Gastroesophageal sphincter (tissue), 4 donors: ENCODE data around the gene ABCC11. TPM values are rescaled to one million over a fixed set of nuclear protein-coding genes. Genes with fewer than 3 reads are reported as not detected.
A peak's percentile ranks its signal among the peaks of the same experiment; 100 is the strongest.
"Not testable (repeated sequence)": the region's sequence is repeated elsewhere in the genome, so short reads cannot be mapped to it uniquely, and the experiment has no call there.

Experiments
- ATAC-seq: fragments of 150-250 bp; one replicate; pipeline ENCODE4 v1.9.1; 2016; ENCODE audit warnings: mild to moderate bottlenecking, moderate library complexity
- H3K27ac ChIP-seq, 4 donors: fragments of 200-600 bp; sonication (generic) in 3 of 4; 1 replicate in 3 of 4; 2 replicates in 1 of 4; pipeline ENCODE4 v1.5.1; 2016 to 2019
- H3K27me3 ChIP-seq: fragments of 200-600 bp; sonication (generic); one replicate; pipeline ENCODE4 v1.5.1; 2019
- H3K36me3 ChIP-seq, 2 donors: fragments of 200-600 bp; sonication (generic); one replicate each; pipeline ENCODE4 v1.5.1; 2019; ENCODE audit warnings: control low read depth in 1 of 2
- H3K4me1 ChIP-seq, 3 donors: fragments of 200-600 bp; sonication (generic); 1 replicate in 2 of 3; 2 replicates in 1 of 3; pipeline ENCODE4 v1.5.1; 2016 to 2019; ENCODE audit warnings: control low read depth in 2 of 3
- H3K4me3 ChIP-seq, 2 donors: fragments of 200-600 bp; sonication (generic); one replicate each; pipeline ENCODE4 v1.5.1; 2019; ENCODE audit warnings: mild to moderate bottlenecking in 1 of 2, moderate library complexity in 1 of 2
- H3K9me3 ChIP-seq, 3 donors: fragments of 200-600 bp; sonication (generic); one replicate each; pipeline ENCODE4 v1.5.1; 2017 to 2019; ENCODE audit warnings: control low read depth in 2 of 3
- EP300 ChIP-seq: sonication (generic); formaldehyde crosslinking; IDR thresholded peaks from one replicate; pipeline ENCODE4 v1.6.1; 2017; ENCODE audit warnings: antibody characterized with exemption, mild to moderate bottlenecking
- POLR2A ChIP-seq, 2 donors: fragments of 450-650 bp; IDR thresholded peaks; one replicate each; pipeline ENCODE4 v1.6.1; 2017; ENCODE audit warnings: antibody characterized with exemption in 2 of 2, mild to moderate bottlenecking in 2 of 2, moderate library complexity in 1 of 2
- POLR2AphosphoS5 ChIP-seq: sonication (generic); formaldehyde crosslinking; IDR thresholded peaks from one replicate; pipeline ENCODE4 v1.6.1; 2017; ENCODE audit warnings: antibody characterized with exemption
- WGBS, 2 donors: methylation state at CpG; one replicate each; pipeline ENCODE4 v1.1.5; 2018; ENCODE audit warnings: low coverage in 1 of 2; 5-methylcytosine and 5-hydroxymethylcytosine counted together
- total RNA-seq, 4 donors: library from RNA; depleted of rRNA; stranded (reverse); fragments of >200 nt; gene quantifications; one replicate each; pipeline ENCODE4 v1.1.0, GENCODE V29; 2016
- TF ChIP-seq, protein P1 (sequence below), 4 experiments: fragments of 200-600 bp in 2 of 4; fragments of 450-650 bp in 2 of 4; sonication (generic) in 1 of 4; IDR thresholded peaks; one replicate each; pipeline ENCODE4 v1.5.1; 2017 to 2019; ENCODE audit warnings: antibody characterized with exemption in 4 of 4, mild to moderate bottlenecking in 2 of 4, moderate library complexity in 2 of 4

Gene ABCC11
- total RNA-seq, 4 donors from 2014 or later: not detected

DNA sequence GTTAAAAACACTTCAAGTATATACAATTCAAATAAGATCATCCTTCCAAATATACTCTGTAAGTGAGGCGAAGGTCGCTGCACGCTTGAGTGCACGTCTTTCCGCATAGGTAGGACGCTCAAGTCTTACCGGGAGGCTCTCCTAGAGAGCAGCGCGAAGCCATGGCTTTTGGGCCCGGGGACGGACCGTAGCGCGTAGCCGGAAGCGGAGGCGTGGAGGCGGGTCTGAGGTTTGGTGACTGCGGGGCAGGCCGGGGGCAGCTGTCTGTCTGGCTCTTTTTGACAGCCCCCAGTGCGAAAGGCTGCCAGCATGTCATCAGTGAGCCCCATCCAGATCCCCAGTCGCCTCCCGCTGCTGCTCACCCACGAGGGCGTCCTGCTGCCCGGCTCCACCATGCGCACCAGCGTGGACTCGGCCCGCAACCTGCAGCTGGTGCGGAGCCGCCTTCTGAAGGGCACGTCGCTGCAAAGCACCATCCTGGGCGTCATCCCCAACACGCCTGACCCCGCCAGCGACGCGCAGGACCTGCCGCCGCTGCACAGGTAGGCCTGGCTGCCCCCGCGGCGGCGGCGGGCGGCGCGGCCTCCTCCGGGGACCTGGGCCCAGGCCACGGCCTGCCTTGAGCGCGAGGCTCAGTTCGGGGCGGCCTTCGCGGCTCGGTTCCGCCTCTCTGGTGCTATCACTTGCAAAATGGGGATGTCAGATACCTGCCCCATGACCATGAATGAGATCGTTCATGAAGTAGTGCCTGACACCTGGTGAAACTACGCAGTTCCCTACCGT is 3.1 kb downstream of the ABCC11 start, which contains the start of gene LONP2:
TSS of gene LONP2 (plus strand) at position 221 of the 783 bp plus-strand sequence. CDS start at position 310, 89 bp downstream.
- Histone ChIP-seq H3K27ac (peak within 1 kb of the TSS; percentile 70 to 92 (median 90)), H3K4me3 (peak within 1 kb of the TSS; percentile 80 to 95), H3K36me3 (no peaks in the 10 kb centered on the region), H3K9me3 (no peaks in the 10 kb centered on the region), H3K4me1 (peaks cover 5 to 43% (median 21%) of the 10 kb centered on the region in 3 donors), H3K27me3 (no peaks in the 10 kb centered on the region)
- ATAC-seq: peak; percentile 99
- TF ChIP-seq, protein P1, sequence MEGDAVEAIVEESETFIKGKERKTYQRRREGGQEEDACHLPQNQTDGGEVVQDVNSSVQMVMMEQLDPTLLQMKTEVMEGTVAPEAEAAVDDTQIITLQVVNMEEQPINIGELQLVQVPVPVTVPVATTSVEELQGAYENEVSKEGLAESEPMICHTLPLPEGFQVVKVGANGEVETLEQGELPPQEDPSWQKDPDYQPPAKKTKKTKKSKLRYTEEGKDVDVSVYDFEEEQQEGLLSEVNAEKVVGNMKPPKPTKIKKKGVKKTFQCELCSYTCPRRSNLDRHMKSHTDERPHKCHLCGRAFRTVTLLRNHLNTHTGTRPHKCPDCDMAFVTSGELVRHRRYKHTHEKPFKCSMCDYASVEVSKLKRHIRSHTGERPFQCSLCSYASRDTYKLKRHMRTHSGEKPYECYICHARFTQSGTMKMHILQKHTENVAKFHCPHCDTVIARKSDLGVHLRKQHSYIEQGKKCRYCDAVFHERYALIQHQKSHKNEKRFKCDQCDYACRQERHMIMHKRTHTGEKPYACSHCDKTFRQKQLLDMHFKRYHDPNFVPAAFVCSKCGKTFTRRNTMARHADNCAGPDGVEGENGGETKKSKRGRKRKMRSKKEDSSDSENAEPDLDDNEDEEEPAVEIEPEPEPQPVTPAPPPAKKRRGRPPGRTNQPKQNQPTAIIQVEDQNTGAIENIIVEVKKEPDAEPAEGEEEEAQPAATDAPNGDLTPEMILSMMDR (IDR thresholded peaks at IDR 0.05): no peak
- TF ChIP-seq EP300: no peak
- peak in 1 of 2 donors; percentile 37 for TF ChIP-seq POLR2A (IDR thresholded peaks at IDR 0.05)
- TF ChIP-seq POLR2AphosphoS5: peak; percentile 92
- WGBS, 2 donors: 0 to 2% methylated on average over 11 to 14 of the region's 63 CpGs

DNA sequence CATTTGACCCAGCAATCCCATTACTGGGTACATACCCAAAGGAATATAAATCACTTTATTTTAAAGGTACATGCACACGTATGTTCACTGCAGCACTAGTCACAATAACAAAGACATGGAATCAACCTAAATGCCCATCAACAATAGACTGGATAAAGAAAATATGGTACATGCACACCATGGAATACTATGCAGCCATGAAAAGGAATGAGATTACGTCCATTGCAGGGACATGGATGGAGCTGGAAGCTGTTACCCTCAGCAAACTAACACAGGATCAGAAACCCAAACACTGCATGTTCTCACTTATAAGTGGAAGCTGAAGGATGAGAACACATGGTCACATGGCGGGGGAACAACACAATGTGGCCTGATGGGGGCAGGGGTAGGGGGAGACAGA is 7.2 kb downstream of the ABCC11 start:
- not testable (repeated sequence) for ATAC-seq, H3K27me3 ChIP-seq, H3K9me3 ChIP-seq, H3K36me3 ChIP-seq, H3K4me3 ChIP-seq, H3K4me1 ChIP-seq, H3K27ac ChIP-seq
- WGBS, 2 donors: 92 to 100% methylated on average over 1 to 3 of the region's 3 CpGs

DNA sequence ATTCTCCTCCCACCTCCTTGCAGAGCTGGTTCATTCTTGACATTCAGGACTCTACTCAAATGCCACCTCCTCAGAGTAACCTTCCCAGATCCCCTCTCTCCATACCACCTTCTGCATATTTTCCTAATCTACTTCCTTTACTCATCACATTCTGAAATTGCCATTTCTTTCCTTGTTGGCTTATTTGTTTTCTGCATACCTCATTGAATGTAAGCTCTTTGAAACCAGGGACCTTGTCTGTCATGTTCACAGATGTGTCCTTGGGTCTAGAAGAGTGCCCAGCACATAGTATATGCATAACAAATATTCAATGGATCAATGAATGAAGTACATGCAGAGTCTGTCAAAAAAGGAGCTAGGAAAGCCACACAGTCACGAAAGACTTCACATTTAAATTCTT is 11.1 kb downstream of the ABCC11 start:
- H3K4me3 ChIP-seq: no peak overlapping the region
- H3K36me3 ChIP-seq: no peaks in the 10 kb centered on the region
- no peak for ATAC-seq
- H3K27me3 ChIP-seq: no peaks in the 10 kb centered on the region
- no peak for TF ChIP-seq EP300
- TF ChIP-seq, protein P1 (IDR thresholded peaks at IDR 0.05): no peak
- H3K4me1 ChIP-seq: no peaks in the 10 kb centered on the region
- H3K27ac ChIP-seq: no peak overlapping the region
- WGBS, 2 donors: 55 to 89% methylated on average over 1 of the region's 1 CpG
- no peaks in the 10 kb centered on the region for H3K9me3 ChIP-seq

DNA sequence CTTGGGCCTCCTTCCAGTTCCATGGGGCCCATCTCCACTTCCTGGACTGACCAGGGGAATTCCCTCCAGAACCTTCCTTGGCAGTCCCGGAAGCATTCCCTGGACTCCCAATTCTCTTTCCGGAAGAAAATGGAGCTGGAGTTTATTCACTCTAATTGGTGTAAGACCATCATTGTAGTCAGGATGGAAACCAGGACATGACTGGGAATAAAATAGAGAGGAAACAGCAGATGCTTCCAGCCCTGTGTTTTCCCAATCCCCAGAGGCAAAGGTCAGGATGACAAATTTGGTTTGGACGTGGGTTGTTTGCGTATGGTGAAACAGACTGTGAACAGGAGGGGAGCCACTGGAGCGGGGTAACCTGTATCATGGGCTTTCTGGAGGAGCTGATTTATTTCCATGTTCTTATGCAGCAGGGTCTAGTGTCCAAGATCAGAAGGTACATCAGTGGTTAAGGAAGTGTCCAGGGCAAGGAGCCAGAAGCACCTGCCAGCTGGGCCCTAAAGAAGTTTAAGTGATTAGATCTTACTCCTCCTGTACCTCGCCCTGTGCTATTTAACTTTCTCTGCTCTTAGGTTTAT is 11.7 kb downstream of the ABCC11 start:
- Histone ChIP-seq H3K27me3 (no peaks in the 10 kb centered on the region), H3K36me3 (no peaks in the 10 kb centered on the region), H3K9me3 (no peaks in the 10 kb centered on the region), H3K4me3 (no peak overlapping the region), H3K4me1 (no peaks in the 10 kb centered on the region), H3K27ac (no peak overlapping the region)
- TF ChIP-seq, protein P1 (IDR thresholded peaks at IDR 0.05): no peak
- TF ChIP-seq POLR2A (IDR thresholded peaks at IDR 0.05): no peak
- no peak for TF ChIP-seq POLR2AphosphoS5
- TF ChIP-seq EP300: no peak
- 62 to 69% methylated on average over 3 to 5 of the region's 6 CpGs for WGBS, 2 donors
- no peak for ATAC-seq

DNA sequence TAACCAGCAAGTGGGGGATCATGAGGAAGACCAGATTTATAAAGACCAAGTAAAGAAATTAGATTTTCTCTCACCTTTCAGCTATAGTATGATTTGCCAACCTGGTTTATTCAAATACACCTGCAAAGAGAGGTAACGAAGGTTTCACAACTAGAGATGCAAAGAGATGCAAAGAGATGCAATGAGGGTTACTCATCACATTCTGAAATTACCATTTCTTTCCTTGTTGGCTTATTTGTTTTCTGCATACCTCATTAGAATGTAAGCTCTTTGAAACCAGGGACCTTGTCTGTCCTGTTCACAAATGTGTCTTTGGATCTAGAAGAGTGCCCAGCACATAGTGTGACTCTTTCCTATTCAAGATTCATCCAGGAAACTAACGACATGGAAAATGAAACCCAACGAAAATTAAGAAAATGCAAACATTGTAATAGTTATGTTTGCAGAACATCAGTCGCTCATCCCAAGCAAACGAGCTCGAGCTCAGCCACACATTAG is 12.2 kb downstream of the ABCC11 start:
- Histone ChIP-seq H3K4me1 (no peaks in the 10 kb centered on the region), H3K27me3 (no peaks in the 10 kb centered on the region), H3K9me3 (no peaks in the 10 kb centered on the region), H3K4me3 (no peak overlapping the region), H3K36me3 (no peaks in the 10 kb centered on the region), H3K27ac (no peak overlapping the region)
- 71 to 76% methylated on average over 6 of the region's 6 CpGs for WGBS, 2 donors
- ATAC-seq: no peak
- TF ChIP-seq POLR2A (IDR thresholded peaks at IDR 0.05) (no peak), EP300 (no peak), POLR2AphosphoS5 (no peak)
- TF ChIP-seq, protein P1 (IDR thresholded peaks at IDR 0.05): no peak
